HepG2 (cell line): ENCODE data around the gene CLEC10A. TPM values are rescaled to one million over a fixed set of nuclear protein-coding genes. Genes with fewer than 3 reads are reported as not detected.

Experiments
- CHCHD3 ChIP-seq: sonication (generic); formaldehyde crosslinking; IDR thresholded peaks from 2 replicates; pipeline ENCODE4 v1.8.0; 2022; ENCODE audit warnings: mild to moderate bottlenecking, missing genetic modification reagents, moderate library complexity
- EHMT2 ChIP-seq: fragments of 200-600 bp; sonication (generic); IDR thresholded peaks from 2 replicates; pipeline ENCODE4 v1.7.0; 2017; ENCODE audit warnings: antibody characterized with exemption, low read depth, low read length, borderline replicate concordance
- ERF ChIP-seq: IDR thresholded peaks from 2 replicates; pipeline ENCODE4 v1.6.1; 2018; ENCODE audit warnings: missing biosample characterization, missing genetic modification reagents
- HES4 ChIP-seq: sonication (generic); formaldehyde crosslinking; IDR thresholded peaks from 2 replicates; pipeline ENCODE4 v1.9.0; 2021; ENCODE audit warnings: mild to moderate bottlenecking, missing genetic modification reagents, borderline replicate concordance
- HOXA9 ChIP-seq: sonication (generic); formaldehyde crosslinking; IDR thresholded peaks from 2 replicates; pipeline ENCODE4 v1.8.1; 2022; ENCODE audit warnings: missing genetic modification reagents, mild to moderate bottlenecking, moderate library complexity, borderline replicate concordance
- JARID2 ChIP-seq: sonication (generic); formaldehyde crosslinking; IDR thresholded peaks from 2 replicates; pipeline ENCODE4 v1.8.1; 2023; ENCODE audit warnings: missing genetic modification reagents, inconsistent platforms; ENCODE audit not compliant: insufficient replicate concordance
- MAZ ChIP-seq, 2 experiments: sonication (generic) in 1 of 2; formaldehyde crosslinking in 1 of 2; IDR thresholded peaks; 2 replicates each; pipeline versions ENCODE4 v1.5.0 to v1.6.1; 2012 to 2020; ENCODE audit warnings: low read depth in 2 of 2, mild to moderate bottlenecking in 2 of 2, borderline replicate concordance in 1 of 2, improper control_type of control experiment in 1 of 2, low read length in 1 of 2, missing genetic modification reagents in 1 of 2, moderate library complexity in 1 of 2
- NRL ChIP-seq: sonication (generic); formaldehyde crosslinking; IDR thresholded peaks from 2 replicates; pipeline ENCODE4 v1.5.0; 2020; ENCODE audit warnings: missing genetic modification reagents, mild to moderate bottlenecking, moderate library complexity, borderline replicate concordance
- PAWR ChIP-seq: sonication (generic); formaldehyde crosslinking; IDR thresholded peaks from 2 replicates; pipeline ENCODE4 v1.4.0; 2020; ENCODE audit warnings: missing genetic modification reagents, mild to moderate bottlenecking, borderline replicate concordance
- PLSCR1 ChIP-seq: sonication (generic); formaldehyde crosslinking; IDR thresholded peaks from 2 replicates; pipeline ENCODE4 v1.5.0; 2020; ENCODE audit warnings: missing genetic modification reagents, mild to moderate bottlenecking, borderline replicate concordance
- RARG ChIP-seq: sonication (generic); formaldehyde crosslinking; IDR thresholded peaks from 2 replicates; pipeline ENCODE4 v1.4.0; 2020; ENCODE audit warnings: low read depth, mild to moderate bottlenecking, missing genetic modification reagents
- TEF ChIP-seq: sonication (generic); formaldehyde crosslinking; IDR thresholded peaks from 2 replicates; pipeline ENCODE4 v1.5.0; 2020; ENCODE audit warnings: missing genetic modification reagents
- TRIM24 ChIP-seq: sonication (generic); formaldehyde crosslinking; IDR thresholded peaks from 2 replicates; pipeline ENCODE4 v1.8.0; 2022; ENCODE audit warnings: mild to moderate bottlenecking, missing genetic modification reagents
- WIZ ChIP-seq: sonication (generic); formaldehyde crosslinking; IDR thresholded peaks from 2 replicates; pipeline ENCODE4 v1.5.1; 2020; ENCODE audit warnings: mild to moderate bottlenecking, missing genetic modification reagents
- ZMYM2 ChIP-seq: sonication (generic); formaldehyde crosslinking; IDR thresholded peaks from 2 replicates; pipeline ENCODE4 v1.8.0; 2022; ENCODE audit warnings: mild to moderate bottlenecking, missing genetic modification reagents
- ZNF138 ChIP-seq: sonication (generic); formaldehyde crosslinking; IDR thresholded peaks from 2 replicates; pipeline ENCODE4 v1.5.0; 2020; ENCODE audit warnings: mild to moderate bottlenecking, low read depth, missing genetic modification reagents
- ZNF207 ChIP-seq: fragments of 450-650 bp; IDR thresholded peaks from 2 replicates; pipeline ENCODE4 v1.6.1; 2016; ENCODE audit warnings: antibody characterized with exemption, borderline replicate concordance
- ZNF331 ChIP-seq: sonication (generic); formaldehyde crosslinking; IDR thresholded peaks from 2 replicates; pipeline ENCODE4 v1.4.0; 2020; ENCODE audit warnings: missing genetic modification reagents
- ZSCAN12 ChIP-seq: sonication (generic); formaldehyde crosslinking; IDR thresholded peaks from 2 replicates; pipeline ENCODE4 v1.9.0; 2021; ENCODE audit warnings: mild to moderate bottlenecking, missing genetic modification reagents
- polyA plus RNA-seq, 8 experiments: library from polyadenylated mRNA; depleted of rRNA in 3 of 8; stranded (reverse) in 7 of 8; unstranded in 1 of 8; fragments of >200 nt; fragmentation: Illumina TruSeq in 4 of 8; extraction: Trizol in 4 of 8; gene quantifications; 2 replicates each; pipeline versions ENCODE4 v1.2.1 to v1.2.3, GENCODE V29; 2011 to 2016; ENCODE audit warnings: low read depth in 4 of 8, missing spikeins in 1 of 8, mixed read lengths in 1 of 8; ENCODE audit not compliant: insufficient read depth in 1 of 8
- total RNA-seq, 5 experiments: library from RNA; depleted of rRNA; stranded (reverse); fragments of >200 nt; fragmentation: Illumina TruSeq; extraction: Trizol; gene quantifications; 2 replicates each; pipeline ENCODE4 v1.2.3, GENCODE V29; 2016; ENCODE audit warnings: low read depth in 1 of 5
- TF ChIP-seq, protein P1 (sequence below): sonication (generic); formaldehyde crosslinking; IDR thresholded peaks from 2 replicates; pipeline ENCODE4 v1.4.0; 2020; ENCODE audit warnings: mild to moderate bottlenecking, low read depth, missing genetic modification reagents
- TF ChIP-seq, protein P2 (sequence below): sonication (generic); formaldehyde crosslinking; IDR thresholded peaks from 2 replicates; pipeline ENCODE4 v1.5.0; 2020; ENCODE audit warnings: missing genetic modification reagents
- TF ChIP-seq, protein P3 (sequence below): IDR thresholded peaks from 2 replicates; pipeline ENCODE4 v1.6.1; 2016; ENCODE audit warnings: low read depth, borderline replicate concordance
- TF ChIP-seq, protein P4 (sequence below): sonication (generic); formaldehyde crosslinking; IDR thresholded peaks from 2 replicates; pipeline ENCODE4 v1.5.1; 2020; ENCODE audit warnings: missing genetic modification reagents, mild to moderate bottlenecking, borderline replicate concordance

Gene CLEC10A
- total and polyA plus RNA-seq, 2 of the 13 experiments (the other 11 are each of a cell fraction or from before 2014, with no cell fraction given), result 0.33 TPM; not detected in 1

GRCh38 chr17:7035591-7036368 lies 44.3 kb downstream of the CLEC10A start, which contains the start of gene SLC16A13 (continued):
- TF ChIP-seq, protein P1, sequence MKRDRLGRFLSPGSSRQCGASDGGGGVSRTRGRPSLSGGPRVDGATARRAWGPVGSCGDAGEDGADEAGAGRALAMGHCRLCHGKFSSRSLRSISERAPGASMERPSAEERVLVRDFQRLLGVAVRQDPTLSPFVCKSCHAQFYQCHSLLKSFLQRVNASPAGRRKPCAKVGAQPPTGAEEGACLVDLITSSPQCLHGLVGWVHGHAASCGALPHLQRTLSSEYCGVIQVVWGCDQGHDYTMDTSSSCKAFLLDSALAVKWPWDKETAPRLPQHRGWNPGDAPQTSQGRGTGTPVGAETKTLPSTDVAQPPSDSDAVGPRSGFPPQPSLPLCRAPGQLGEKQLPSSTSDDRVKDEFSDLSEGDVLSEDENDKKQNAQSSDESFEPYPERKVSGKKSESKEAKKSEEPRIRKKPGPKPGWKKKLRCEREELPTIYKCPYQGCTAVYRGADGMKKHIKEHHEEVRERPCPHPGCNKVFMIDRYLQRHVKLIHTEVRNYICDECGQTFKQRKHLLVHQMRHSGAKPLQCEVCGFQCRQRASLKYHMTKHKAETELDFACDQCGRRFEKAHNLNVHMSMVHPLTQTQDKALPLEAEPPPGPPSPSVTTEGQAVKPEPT (CRISPR knock-in tag), result 0 out of 2 replicates have a peak, but pooled peaks have one; percentile 20
- TF ChIP-seq EHMT2, result no peak
- TF ChIP-seq TEF (CRISPR knock-in tag), result no peak
- no peak for TF ChIP-seq WIZ (CRISPR knock-in tag)
- TF ChIP-seq, protein P2, sequence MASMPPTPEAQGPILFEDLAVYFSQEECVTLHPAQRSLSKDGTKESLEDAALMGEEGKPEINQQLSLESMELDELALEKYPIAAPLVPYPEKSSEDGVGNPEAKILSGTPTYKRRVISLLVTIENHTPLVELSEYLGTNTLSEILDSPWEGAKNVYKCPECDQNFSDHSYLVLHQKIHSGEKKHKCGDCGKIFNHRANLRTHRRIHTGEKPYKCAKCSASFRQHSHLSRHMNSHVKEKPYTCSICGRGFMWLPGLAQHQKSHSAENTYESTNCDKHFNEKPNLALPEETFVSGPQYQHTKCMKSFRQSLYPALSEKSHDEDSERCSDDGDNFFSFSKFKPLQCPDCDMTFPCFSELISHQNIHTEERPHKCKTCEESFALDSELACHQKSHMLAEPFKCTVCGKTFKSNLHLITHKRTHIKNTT, result no peak
- no peak for TF ChIP-seq PAWR (CRISPR knock-in tag)
- no peak for TF ChIP-seq RARG (CRISPR knock-in tag)
- TF ChIP-seq TRIM24 (CRISPR knock-in tag), result no peak
- TF ChIP-seq ZMYM2 (CRISPR knock-in tag), result no peak
- TF ChIP-seq CHCHD3 (CRISPR knock-in tag), result 0 out of 2 replicates have a peak, but pooled peaks have one; percentile 26
- no peak for TF ChIP-seq JARID2 (CRISPR knock-in tag)
- peak; percentile 33; the same call in 1 of the 2 replicates for TF ChIP-seq ZNF331 (CRISPR knock-in tag)
- TF ChIP-seq ERF (CRISPR knock-in tag), result peak; percentile 53
- TF ChIP-seq HES4 (CRISPR knock-in tag), result no peak; the same call in 1 of the 2 replicates
- TF ChIP-seq, protein P3, sequence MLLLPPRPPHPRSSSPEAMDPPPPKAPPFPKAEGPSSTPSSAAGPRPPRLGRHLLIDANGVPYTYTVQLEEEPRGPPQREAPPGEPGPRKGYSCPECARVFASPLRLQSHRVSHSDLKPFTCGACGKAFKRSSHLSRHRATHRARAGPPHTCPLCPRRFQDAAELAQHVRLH (CRISPR knock-in tag), result no peak; the same call in 1 of the 2 replicates
- no peak for TF ChIP-seq ZNF138 (CRISPR knock-in tag)
- no peak; the same call in 1 of the 2 replicates for TF ChIP-seq HOXA9 (CRISPR knock-in tag)
- TF ChIP-seq ZSCAN12, result no peak
- peak; percentile 65; the same call in 1 of the 2 replicates for TF ChIP-seq NRL (CRISPR knock-in tag)
- TF ChIP-seq PLSCR1 (CRISPR knock-in tag), result no peak; the same call in 1 of the 2 replicates
- TF ChIP-seq MAZ (IDR thresholded peaks at IDR 0.05; ENCODE audit: borderline replicate concordance, low read depth, low read length), result peak; percentile 37; the same call in 1 of the 2 replicates
- TF ChIP-seq MAZ (CRISPR knock-in tag; IDR thresholded peaks at IDR 0.05; ENCODE audit: low read depth), result no peak; the same call in 1 of the 2 replicates
- no peak for TF ChIP-seq ZNF207
- TF ChIP-seq, protein P4, sequence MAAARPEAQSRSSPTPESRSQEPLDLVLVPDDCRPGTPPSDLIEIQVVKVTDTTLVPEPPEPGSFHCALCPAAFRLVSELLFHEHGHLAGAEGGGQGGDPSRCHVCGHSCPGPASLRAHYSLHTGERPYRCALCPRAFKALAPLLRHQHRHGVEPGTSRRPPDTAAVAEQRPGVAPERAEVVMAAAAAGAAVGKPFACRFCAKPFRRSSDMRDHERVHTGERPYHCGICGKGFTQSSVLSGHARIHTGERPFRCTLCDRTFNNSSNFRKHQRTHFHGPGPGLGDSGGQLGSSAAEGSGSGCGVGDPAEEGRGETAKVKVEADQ (CRISPR knock-in tag), result no peak
